HG03354 (cell line): ENCODE data around the gene ILDR2.
"Not testable (repeated sequence)": the region's sequence is repeated elsewhere in the genome, so short reads cannot be mapped to it uniquely, and the experiment has no call there.

ENCODE experiments used
- ATAC-seq: cut with Tn5 transposase; IDR thresholded peaks from one replicate; pipeline ENCODE4 v1.9.1; 2021; ENCODE audit warnings: mild to moderate bottlenecking; ENCODE audit not compliant: unreplicated experiment, poor library complexity, severe bottlenecking

Gene ILDR2

GRCh38 chr1:166900987-166901386 is 74.4 kb downstream of the ILDR2 start:
- ATAC-seq = no peak

- no peak for ATAC-seq
These were observed 75.6 kb downstream of the ILDR2 start for GRCh38 chr1:166899769-166900168.

GRCh38 chr1:166895766-166896165 is 79.6 kb downstream of the ILDR2 start:
- no peak for ATAC-seq

GRCh38 chr1:166889776-166890175 is 85.6 kb downstream of the ILDR2 start:
- ATAC-seq = no peak

- no peak for ATAC-seq
These were observed 86.8 kb downstream of the ILDR2 start for GRCh38 chr1:166888373-166889111.

- no peak for ATAC-seq
These were observed 90.4 kb downstream of the ILDR2 start for GRCh38 chr1:166884971-166885370.

GRCh38 chr1:166884040-166884642 is 91.2 kb downstream of the ILDR2 start:
- ATAC-seq = no peak

GRCh38 chr1:166882893-166883292 is 92.4 kb downstream of the ILDR2 start:
- ATAC-seq = no peak

GRCh38 chr1:166878173-166878917 is 97.0 kb downstream of the ILDR2 start:
- ATAC-seq = not testable (repeated sequence)

- ATAC-seq = peak; percentile 1
These were observed 98.9 kb downstream of the ILDR2 start for GRCh38 chr1:166876540-166876838.

- ATAC-seq = peak; percentile 87
These were observed 99.4 kb downstream of the ILDR2 start, which contains the start of gene TADA1 for GRCh38 chr1:166875734-166876539. TSS of gene TADA1 (minus strand) at chr1:166876264. CDS start at chr1:166876233, 31 bp downstream.

GRCh38 chr1:166875302-166875733 is 100.0 kb downstream of the ILDR2 start:
- no peak for ATAC-seq

- ATAC-seq = no peak
These were observed 100.9 kb downstream of the ILDR2 start for GRCh38 chr1:166874464-166874863.

GRCh38 chr1:166870584-166870983 is 104.8 kb downstream of the ILDR2 start:
- ATAC-seq = no peak

- ATAC-seq = no peak
These were observed 105.8 kb downstream of the ILDR2 start for GRCh38 chr1:166869318-166870099.

GRCh38 chr1:166868639-166869038 is 106.7 kb downstream of the ILDR2 start:
- ATAC-seq = no peak

GRCh38 chr1:166865926-166866325 is 109.4 kb downstream of the ILDR2 start:
- ATAC-seq = no peak

GRCh38 chr1:166859597-166859996 is 115.7 kb downstream of the ILDR2 start:
- ATAC-seq = no peak

GRCh38 chr1:166858726-166859419 is 116.5 kb downstream of the ILDR2 start:
- ATAC-seq = no peak
